Measurements from ENCODE around the gene KAT8. TPM values are rescaled to one million over a fixed set of nuclear protein-coding genes. Genes with fewer than 3 reads are reported as not detected.
"Not testable (repeated sequence)": the region's sequence is repeated elsewhere in the genome, so short reads cannot be mapped to it uniquely, and the experiment has no call there.

Gene KAT8
- total RNA-seq, 1 donor from 2014 or later: 33.5 TPM

- peaks cover 36% of the 10 kb centered on the region for H3K4me1 ChIP-seq (ENCODE audit: insufficient read depth, low read length)
- no peaks in the 10 kb centered on the region for H3K9me3 ChIP-seq (ENCODE audit: insufficient read depth, low read depth, low read length)
- DNase-seq (ENCODE audit: low read depth) (peak; percentile 65), FAIRE-seq (no peak)
- H2AFZ ChIP-seq (ENCODE audit: low read depth, low read length): peak overlapping the region; percentile 37
- peaks cover 14% of the 10 kb centered on the region for H3K4me1 Mint-ChIP-seq (ENCODE audit: low read depth, unreplicated experiment)
- H3K9me3 Mint-ChIP-seq (ENCODE audit: unreplicated experiment): peaks cover 1% of the 10 kb centered on the region
- H3K27ac Mint-ChIP-seq (ENCODE audit: unreplicated experiment): no peak overlapping the region
- no peaks in the 10 kb centered on the region for H3K36me3 ChIP-seq (ENCODE audit: insufficient read depth, low read length)
- H3K9ac ChIP-seq (ENCODE audit: low read length): no peak overlapping the region
- no peaks in the 10 kb centered on the region for H3K79me2 ChIP-seq (ENCODE audit: insufficient read depth, low read length)
- H3K36me3 Mint-ChIP-seq (ENCODE audit: low read depth, unreplicated experiment): no peaks in the 10 kb centered on the region
- H3K27ac ChIP-seq (ENCODE audit: low read depth, low read length): no peak overlapping the region
- H3K4me3 ChIP-seq (ENCODE audit: insufficient read depth, low read depth, low read length): no peak overlapping the region
- H3K4me3 Mint-ChIP-seq (ENCODE audit: unreplicated experiment): peak overlapping the region; percentile 16
- peaks cover 6% of the 10 kb centered on the region for H3K27me3 Mint-ChIP-seq (ENCODE audit: low read depth, unreplicated experiment)
- H3K4me2 ChIP-seq (ENCODE audit: low read length): peak overlapping the region; percentile 32
- TF ChIP-seq CTCF (IDR thresholded peaks at IDR 0.05; ENCODE audit: insufficient read depth, low read depth, low read length): no peak
- no peak for TF ChIP-seq EZH2 (IDR thresholded peaks at IDR 0.05; ENCODE audit: insufficient read depth, low read length)
- H3K27me3 ChIP-seq (ENCODE audit: insufficient read depth, low read length): no peaks in the 10 kb centered on the region
- no peaks in the 10 kb centered on the region for H4K20me1 ChIP-seq (ENCODE audit: insufficient read depth, low read length)
These were observed 21.4 kb downstream of the KAT8 start for GRCh38 chr16:31138621-31139578.

- peaks cover 24% of the 10 kb centered on the region for H3K4me1 ChIP-seq (ENCODE audit: insufficient read depth, low read length)
- not testable (repeated sequence) for DNase-seq (ENCODE audit: low read depth); H3K4me3 Mint-ChIP-seq (ENCODE audit: unreplicated experiment); H3K9me3 ChIP-seq (ENCODE audit: insufficient read depth, low read depth, low read length); H3K4me1 Mint-ChIP-seq (ENCODE audit: low read depth, unreplicated experiment); H3K79me2 ChIP-seq (ENCODE audit: insufficient read depth, low read length); H3K27ac Mint-ChIP-seq (ENCODE audit: unreplicated experiment); H3K27me3 ChIP-seq (ENCODE audit: insufficient read depth, low read length); H3K36me3 Mint-ChIP-seq (ENCODE audit: low read depth, unreplicated experiment); H3K27ac ChIP-seq (ENCODE audit: low read depth, low read length); H3K36me3 ChIP-seq (ENCODE audit: insufficient read depth, low read length); H3K4me3 ChIP-seq (ENCODE audit: insufficient read depth, low read depth, low read length); FAIRE-seq; H3K9me3 Mint-ChIP-seq (ENCODE audit: unreplicated experiment); H3K4me2 ChIP-seq (ENCODE audit: low read length); H4K20me1 ChIP-seq (ENCODE audit: insufficient read depth, low read length); H3K27me3 Mint-ChIP-seq (ENCODE audit: low read depth, unreplicated experiment); H3K9ac ChIP-seq (ENCODE audit: low read length); H2AFZ ChIP-seq (ENCODE audit: low read depth, low read length)
These were observed 23.6 kb downstream of the KAT8 start for GRCh38 chr16:31141071-31141469.

GRCh38 chr16:31141489-31142108, 24.1 kb downstream of the KAT8 start:
- no peak for FAIRE-seq
- peak overlapping the region; percentile 91 for H3K27ac Mint-ChIP-seq (ENCODE audit: unreplicated experiment)
- peaks cover 9% of the 10 kb centered on the region for H3K4me1 Mint-ChIP-seq (ENCODE audit: low read depth, unreplicated experiment)
- H3K36me3 Mint-ChIP-seq (ENCODE audit: low read depth, unreplicated experiment): no peaks in the 10 kb centered on the region
- Histone ChIP-seq H3K4me1 (ENCODE audit: insufficient read depth, low read length) (peaks cover 24% of the 10 kb centered on the region), H3K27me3 (ENCODE audit: insufficient read depth, low read length) (peaks cover 11% of the 10 kb centered on the region), H3K9ac (ENCODE audit: low read length) (peak overlapping the region; percentile 32), H3K4me3 (ENCODE audit: insufficient read depth, low read depth, low read length) (peak overlapping the region; percentile 30), H2AFZ (ENCODE audit: low read depth, low read length) (peak overlapping the region; percentile 54), H4K20me1 (ENCODE audit: insufficient read depth, low read length) (no peaks in the 10 kb centered on the region), H3K27ac (ENCODE audit: low read depth, low read length) (peak overlapping the region; percentile 36), H3K79me2 (ENCODE audit: insufficient read depth, low read length) (no peaks in the 10 kb centered on the region), H3K9me3 (ENCODE audit: insufficient read depth, low read depth, low read length) (no peaks in the 10 kb centered on the region), H3K36me3 (ENCODE audit: insufficient read depth, low read length) (no peaks in the 10 kb centered on the region), H3K4me2 (ENCODE audit: low read length) (peak overlapping the region; percentile 96)
- peak; percentile 68 for DNase-seq (ENCODE audit: low read depth)
- H3K9me3 Mint-ChIP-seq (ENCODE audit: unreplicated experiment): no peaks in the 10 kb centered on the region
- TF ChIP-seq CTCF (IDR thresholded peaks at IDR 0.05; ENCODE audit: insufficient read depth, low read depth, low read length): no peak
- TF ChIP-seq EZH2 (IDR thresholded peaks at IDR 0.05; ENCODE audit: insufficient read depth, low read length): no peak
- H3K4me3 Mint-ChIP-seq (ENCODE audit: unreplicated experiment): peak overlapping the region; percentile 79
- H3K27me3 Mint-ChIP-seq (ENCODE audit: low read depth, unreplicated experiment): peaks cover 11% of the 10 kb centered on the region
